Measurements from ENCODE around the gene CLEC9A. TPM values are rescaled to one million over a fixed set of nuclear protein-coding genes. Genes with fewer than 3 reads are reported as not detected.

Gene CLEC9A
- total and polyA plus RNA-seq, 2 donors (not counting 3 experiments of a cell fraction or from before 2014, with no cell fraction given): not detected

DNA sequence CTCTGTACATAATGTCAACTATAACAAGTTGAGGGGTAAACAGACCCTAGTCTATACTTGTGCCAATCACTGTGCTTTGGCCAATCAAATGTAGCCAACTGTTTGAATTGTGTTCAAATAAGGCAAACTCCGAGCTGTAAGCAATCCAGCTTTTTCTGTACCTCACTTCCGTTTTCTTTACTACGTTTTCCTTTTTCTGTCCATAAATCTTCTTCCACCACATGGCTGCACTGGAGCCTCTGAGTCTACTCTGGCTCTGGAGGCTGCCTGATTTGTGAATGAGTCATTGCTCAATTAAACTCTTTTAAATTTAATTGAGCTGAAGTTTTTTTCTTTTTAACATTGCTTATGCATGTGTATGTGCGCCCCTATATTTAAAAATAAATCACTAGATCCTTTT lies 38.6 kb downstream of the CLEC9A start:
- H3K9me3 ChIP-seq (replicated peaks; ENCODE audit: control insufficient read depth, insufficient read depth, low read length): no peaks in the 10 kb centered on the region
- H3K27ac ChIP-seq (ENCODE audit: insufficient read depth, low read depth, low read length): peak overlapping the region; percentile 98
- H3K36me3 ChIP-seq (ENCODE audit: control insufficient read depth in 2 of 2, extremely low read depth in 1 of 2, insufficient read depth in 2 of 2, low read length in 2 of 2): peaks cover 3 to 6% of the 10 kb centered on the region in 2 experiments
- H3K9ac ChIP-seq (replicated peaks; ENCODE audit: extremely low read depth, insufficient read depth, low read length): peak overlapping the region; percentile 85
- DNase-seq (ENCODE audit: low read depth, low spot score) (peak; percentile 94), FAIRE-seq (peak; percentile 78)
- no peaks in the 10 kb centered on the region for H4K20me1 ChIP-seq (replicated peaks; ENCODE audit: control insufficient read depth, extremely low read depth, insufficient read depth, low read length)
- intact Hi-C loops (cut with micrococcal nuclease) (loop anchor here (10.0 kb wide), 1 partner anchor 1106 kb away; the partner anchor contains the start of gene SMIM10L1), dilution Hi-C loops (cut with MboI; ENCODE audit: extremely low pct_ligation_motif_present, low sequenced_read_pairs) (no loop called here)
- ChIA-PET POLR2A (interaction anchor here (0.7 to 2.7 kb wide), 6 partner anchors 28 to 144 kb away, joined by 3 to 15 read pairs (median 7); partner anchors contain the start of genes CLEC1A and GABARAPL1), CTCF (interaction anchor here (0.7 to 3.2 kb wide), 20 partner anchors 9 to 326 kb away, joined by 3 to 29 read pairs (median 7); partner anchors contain the start of gene CLEC1A)
- H3K79me2 ChIP-seq (ENCODE audit: control insufficient read depth, insufficient read depth, low read length): no peaks in the 10 kb centered on the region
- no peak overlapping the region for H2AFZ ChIP-seq (ENCODE audit: low read depth, low read length)
- no peak overlapping the region for H3K4me3 ChIP-seq (replicated peaks in 1 of 3; ENCODE audit: insufficient read depth in 1 of 3, low read depth in 1 of 3, low read length in 3 of 3)
- BruUV-seq (replicated peaks): no TSS peak
- no peaks in the 10 kb centered on the region for H3K9me1 ChIP-seq (replicated peaks; ENCODE audit: control insufficient read depth, extremely low read depth, insufficient read depth, low read length)
- H3K27me3 ChIP-seq (ENCODE audit: control insufficient read depth in 2 of 2, insufficient read depth in 2 of 2, low read length in 2 of 2): no peaks in the 10 kb centered on the region
- peaks cover 44% of the 10 kb centered on the region for H3K4me1 ChIP-seq (ENCODE audit: control insufficient read depth, extremely low read depth, insufficient read depth, low read length)
- H3K4me2 ChIP-seq (ENCODE audit: insufficient read depth, low read length): peak overlapping the region; percentile 84
- TF ChIP-seq FOS (IDR thresholded peaks at IDR 0.05; ENCODE audit: borderline replicate concordance, insufficient read depth, low read length): peak; percentile 89
- TF ChIP-seq POLR2AphosphoS5 (IDR thresholded peaks at IDR 0.05; ENCODE audit: insufficient read depth, low read depth, low read length): peak; percentile 55
- TF ChIP-seq POLR2A (IDR thresholded peaks at IDR 0.05; ENCODE audit: low read depth, low read length): peak; percentile 25
- no peak for TF ChIP-seq EZH2 (IDR thresholded peaks at IDR 0.05; ENCODE audit: borderline replicate concordance, low read depth, low read length, severe bottlenecking)
- peak; percentile 68 for TF ChIP-seq JUN (IDR thresholded peaks at IDR 0.05; ENCODE audit: borderline replicate concordance, insufficient read depth, insufficient read length, low read depth)

DNA sequence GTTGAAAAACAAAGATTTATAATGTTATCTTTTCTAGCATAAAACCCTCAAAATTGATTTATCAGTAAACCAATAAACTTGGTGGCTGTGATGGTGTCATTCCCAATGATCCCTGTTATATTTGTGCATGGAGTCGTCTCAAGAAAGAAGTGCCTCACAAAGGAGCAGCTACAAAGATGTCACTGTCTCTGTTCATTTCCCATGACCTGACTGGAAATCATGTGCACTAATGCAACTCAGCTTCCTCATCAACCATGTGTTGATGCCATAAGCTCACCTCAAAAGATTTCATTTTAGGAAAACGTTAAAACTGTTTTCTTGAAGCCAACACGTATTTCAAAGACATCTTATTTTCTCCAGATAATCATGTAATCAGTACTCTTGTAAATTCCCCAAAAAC lies 39.5 kb downstream of the CLEC9A start:
- Histone ChIP-seq H3K27ac (ENCODE audit: insufficient read depth, low read depth, low read length) (peak overlapping the region; percentile 98), H3K36me3 (ENCODE audit: control insufficient read depth in 2 of 2, extremely low read depth in 1 of 2, insufficient read depth in 2 of 2, low read length in 2 of 2) (peaks cover 3 to 6% of the 10 kb centered on the region in 2 experiments), H3K9me1 (replicated peaks; ENCODE audit: control insufficient read depth, extremely low read depth, insufficient read depth, low read length) (no peaks in the 10 kb centered on the region), H3K4me1 (ENCODE audit: control insufficient read depth, extremely low read depth, insufficient read depth, low read length) (peaks cover 46% of the 10 kb centered on the region), H3K4me2 (ENCODE audit: insufficient read depth, low read length) (no peak overlapping the region), H3K9ac (replicated peaks; ENCODE audit: extremely low read depth, insufficient read depth, low read length) (no peak overlapping the region), H2AFZ (ENCODE audit: low read depth, low read length) (no peak overlapping the region), H3K9me3 (replicated peaks; ENCODE audit: control insufficient read depth, insufficient read depth, low read length) (no peaks in the 10 kb centered on the region), H3K4me3 (replicated peaks in 1 of 3; ENCODE audit: insufficient read depth in 1 of 3, low read depth in 1 of 3, low read length in 3 of 3) (no peak overlapping the region), H3K27me3 (ENCODE audit: control insufficient read depth in 2 of 2, insufficient read depth in 2 of 2, low read length in 2 of 2) (no peaks in the 10 kb centered on the region), H3K79me2 (ENCODE audit: control insufficient read depth, insufficient read depth, low read length) (no peaks in the 10 kb centered on the region), H4K20me1 (replicated peaks; ENCODE audit: control insufficient read depth, extremely low read depth, insufficient read depth, low read length) (no peaks in the 10 kb centered on the region)
- dilution Hi-C loops (cut with MboI; ENCODE audit: extremely low pct_ligation_motif_present, low sequenced_read_pairs): no loop called here
- CTCF ChIA-PET: interaction anchor here (1.2 to 3.1 kb wide), 4 partner anchors 21 to 70 kb away, joined by 5 to 29 read pairs (median 10); no protein-coding TSS in a partner anchor
- intact Hi-C loops (cut with micrococcal nuclease): loop anchor here (10.0 kb wide), 1 partner anchor 1105 kb away; the partner anchor contains the start of gene SMIM10L1
- DNase-seq (ENCODE audit: low read depth, low spot score) (no peak), FAIRE-seq (no peak)
- no TSS peak for BruUV-seq (replicated peaks)
- TF ChIP-seq EZH2 (IDR thresholded peaks at IDR 0.05; ENCODE audit: borderline replicate concordance, low read depth, low read length, severe bottlenecking) (no peak), MYC (IDR thresholded peaks at IDR 0.05; ENCODE audit: low read depth, low read length) (no peak), FOS (IDR thresholded peaks at IDR 0.05; ENCODE audit: borderline replicate concordance, insufficient read depth, low read length) (no peak), JUN (IDR thresholded peaks at IDR 0.05; ENCODE audit: borderline replicate concordance, insufficient read depth, insufficient read length, low read depth) (no peak), GATA2 (IDR thresholded peaks at IDR 0.05; ENCODE audit: insufficient read depth, insufficient read length, low read depth, low read length) (no peak), POLR2A (IDR thresholded peaks at IDR 0.05; ENCODE audit: low read depth, low read length) (no peak), MAX (IDR thresholded peaks at IDR 0.05; ENCODE audit: insufficient read depth, insufficient read length) (no peak), POLR2AphosphoS5 (IDR thresholded peaks at IDR 0.05; ENCODE audit: insufficient read depth, low read depth, low read length) (no peak)
- TF ChIP-seq, protein P1, sequence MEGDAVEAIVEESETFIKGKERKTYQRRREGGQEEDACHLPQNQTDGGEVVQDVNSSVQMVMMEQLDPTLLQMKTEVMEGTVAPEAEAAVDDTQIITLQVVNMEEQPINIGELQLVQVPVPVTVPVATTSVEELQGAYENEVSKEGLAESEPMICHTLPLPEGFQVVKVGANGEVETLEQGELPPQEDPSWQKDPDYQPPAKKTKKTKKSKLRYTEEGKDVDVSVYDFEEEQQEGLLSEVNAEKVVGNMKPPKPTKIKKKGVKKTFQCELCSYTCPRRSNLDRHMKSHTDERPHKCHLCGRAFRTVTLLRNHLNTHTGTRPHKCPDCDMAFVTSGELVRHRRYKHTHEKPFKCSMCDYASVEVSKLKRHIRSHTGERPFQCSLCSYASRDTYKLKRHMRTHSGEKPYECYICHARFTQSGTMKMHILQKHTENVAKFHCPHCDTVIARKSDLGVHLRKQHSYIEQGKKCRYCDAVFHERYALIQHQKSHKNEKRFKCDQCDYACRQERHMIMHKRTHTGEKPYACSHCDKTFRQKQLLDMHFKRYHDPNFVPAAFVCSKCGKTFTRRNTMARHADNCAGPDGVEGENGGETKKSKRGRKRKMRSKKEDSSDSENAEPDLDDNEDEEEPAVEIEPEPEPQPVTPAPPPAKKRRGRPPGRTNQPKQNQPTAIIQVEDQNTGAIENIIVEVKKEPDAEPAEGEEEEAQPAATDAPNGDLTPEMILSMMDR (IDR thresholded peaks at IDR 0.05; ENCODE audit: extremely low read depth in 1 of 2, insufficient read depth in 1 of 2, low read depth in 1 of 2, low read length in 2 of 2): no peak
- POLR2A ChIA-PET: interaction anchor here (1.2 to 2.1 kb wide), 2 partner anchors 29 to 70 kb away, joined by 3 to 7 read pairs; partner anchors contain the start of gene CLEC1A

Data from endothelial cell of umbilical vein (primary cell).